Keratinocyte (primary cell): ENCODE data around the gene POU6F2. TPM values are rescaled to one million over a fixed set of nuclear protein-coding genes. Genes with fewer than 3 reads are reported as not detected.

Experiments
- DNase-seq: peaks from one replicate; pipeline ENCODE4 v3.0.0-alpha.2; 2011; ENCODE audit warnings: low read depth, missing footprints, low spot score
- FAIRE-seq: peaks from 2 replicates; lab custom pipeline; 2011; peaks lifted over from hg19 to GRCh38; lab: Jason Lieb, UNC
- H2AFZ ChIP-seq: 2 replicates; pipeline ENCODE4 v1.6.0; 2012; ENCODE audit warnings: low read length, control low read depth, inconsistent platforms; ENCODE audit not compliant: control insufficient read depth
- H3K27ac ChIP-seq: 2 replicates; pipeline ENCODE4 v1.5.1; 2011; ENCODE audit warnings: low read length; ENCODE audit not compliant: control insufficient read depth, insufficient read depth
- H3K27me3 ChIP-seq: 3 replicates; pipeline ENCODE4 v1.6.0; 2011; ENCODE audit warnings: low read length; ENCODE audit not compliant: control insufficient read depth, insufficient read depth; ENCODE audit errors: extremely low read depth
- H3K36me3 ChIP-seq, 2 experiments: 2 replicates in 1 of 2; 3 replicates in 1 of 2; pipeline ENCODE4 v1.5.1; 2011; ENCODE audit warnings: low read length in 2 of 2, mild to moderate bottlenecking in 1 of 2; ENCODE audit not compliant: control insufficient read depth in 2 of 2, insufficient read depth in 2 of 2; ENCODE audit errors: extremely low read depth in 1 of 2
- H3K4me1 ChIP-seq: 3 replicates; pipeline ENCODE4 v1.5.1; 2011; ENCODE audit warnings: low read length; ENCODE audit not compliant: control insufficient read depth, insufficient read depth; ENCODE audit errors: extremely low read depth
- H3K4me2 ChIP-seq: 3 replicates; pipeline ENCODE4 v1.6.0; 2011; ENCODE audit warnings: low read depth, low read length; ENCODE audit not compliant: control insufficient read depth, insufficient read depth; ENCODE audit errors: extremely low read depth
- H3K4me3 ChIP-seq, 3 experiments: fragments of 200-600 bp in 1 of 3; sonication (generic) in 1 of 3; 2 replicates in 2 of 3; 3 replicates in 1 of 3; pipeline ENCODE4 v1.5.1; 2011 to 2016; ENCODE audit warnings: low read length in 3 of 3, mild to moderate bottlenecking in 3 of 3, control low read depth in 2 of 3, inconsistent platforms in 1 of 3, low read depth in 1 of 3, mixed read lengths in 1 of 3, mixed run types in 1 of 3, moderate library complexity in 1 of 3; ENCODE audit not compliant: control insufficient read depth in 2 of 3, insufficient read depth in 2 of 3; ENCODE audit errors: extremely low read depth in 1 of 3
- H3K79me2 ChIP-seq: 2 replicates; pipeline ENCODE4 v1.6.0; 2012; ENCODE audit warnings: low read length; ENCODE audit not compliant: control insufficient read depth, insufficient read depth
- H3K9ac ChIP-seq: 3 replicates; pipeline ENCODE4 v1.6.0; 2011; ENCODE audit warnings: low read length; ENCODE audit not compliant: control insufficient read depth, insufficient read depth; ENCODE audit errors: extremely low read depth
- H3K9me1 ChIP-seq: 3 replicates; pipeline ENCODE4 v1.6.0; 2011; ENCODE audit warnings: low read length; ENCODE audit not compliant: control insufficient read depth, insufficient read depth; ENCODE audit errors: extremely low read depth
- H3K9me3 ChIP-seq: 2 replicates; pipeline ENCODE4 v1.5.1; 2012; ENCODE audit warnings: low read depth, low read length; ENCODE audit not compliant: control insufficient read depth
- H4K20me1 ChIP-seq: 3 replicates; pipeline ENCODE4 v1.6.0; 2011; ENCODE audit warnings: low read length; ENCODE audit not compliant: control insufficient read depth, insufficient read depth; ENCODE audit errors: extremely low read depth
- EZH2 ChIP-seq: IDR thresholded peaks from one replicate; pipeline ENCODE4 v1.6.1; 2012; ENCODE audit warnings: inconsistent platforms, mild to moderate bottlenecking, low read length, moderate library complexity
- dilution Hi-C: fragments of 300-500 bp; cut with MboI; formaldehyde crosslinking; loops from one replicate; pipeline ENCODE4 v1.7.0; 2020; ENCODE audit warnings: low sequenced_read_pairs; ENCODE audit not compliant: extremely low pct_ligation_motif_present
- polyA plus RNA-seq, 5 experiments: library from polyadenylated mRNA; depleted of rRNA in 3 of 5; stranded (reverse) in 3 of 5; stranded (forward) in 1 of 5; unstranded in 1 of 5; fragments of >200 nt; gene quantifications; 1 replicate in 1 of 5; 2 replicates in 3 of 5; 3 replicates in 1 of 5; pipeline versions ENCODE4 v1.2.1 to v1.2.3, GENCODE V29; 2011 to 2012; ENCODE audit warnings: missing spikeins in 2 of 5, low read depth in 1 of 5, low replicate concordance in 1 of 5
- TF ChIP-seq, protein P1 (sequence below), 3 experiments: IDR thresholded peaks in 1 of 3; conservative IDR thresholded peaks in 1 of 3; optimal IDR thresholded peaks in 1 of 3; 2 replicates in 2 of 3; 3 replicates in 1 of 3; pipeline versions ENCODE3 to v1.5.1; 2011; ENCODE audit warnings: low read length in 3 of 3, mild to moderate bottlenecking in 3 of 3, moderate library complexity in 2 of 3, control low read depth in 1 of 3, inconsistent platforms in 1 of 3; ENCODE audit not compliant: insufficient read depth in 2 of 3; ENCODE audit errors: extremely low read depth in 1 of 3

The POU6F2 gene
- polyA plus RNA-seq, 1 donor (not counting 4 experiments of a cell fraction or from before 2014, with no cell fraction given) = not detected

DNA sequence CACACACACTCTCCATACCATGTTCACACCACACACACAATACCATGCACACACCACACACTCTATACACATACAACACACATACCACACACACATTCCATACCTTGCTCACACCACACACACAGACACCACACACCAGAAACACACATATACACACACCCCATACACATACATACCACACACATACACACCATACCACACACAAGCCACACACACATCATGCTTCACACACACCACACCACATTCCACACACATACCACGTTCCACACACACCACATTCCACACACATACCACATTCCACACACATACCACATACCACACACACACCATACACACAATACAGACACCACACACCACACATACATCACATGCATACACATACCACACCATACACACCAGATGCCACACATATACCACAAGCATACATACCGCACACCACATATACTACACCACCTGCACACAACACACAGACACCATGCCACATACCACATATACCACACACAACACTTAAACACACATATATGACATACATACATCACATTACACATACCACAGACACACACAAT lies 282.7 kb downstream of the POU6F2 start:
- TF ChIP-seq, protein P1, sequence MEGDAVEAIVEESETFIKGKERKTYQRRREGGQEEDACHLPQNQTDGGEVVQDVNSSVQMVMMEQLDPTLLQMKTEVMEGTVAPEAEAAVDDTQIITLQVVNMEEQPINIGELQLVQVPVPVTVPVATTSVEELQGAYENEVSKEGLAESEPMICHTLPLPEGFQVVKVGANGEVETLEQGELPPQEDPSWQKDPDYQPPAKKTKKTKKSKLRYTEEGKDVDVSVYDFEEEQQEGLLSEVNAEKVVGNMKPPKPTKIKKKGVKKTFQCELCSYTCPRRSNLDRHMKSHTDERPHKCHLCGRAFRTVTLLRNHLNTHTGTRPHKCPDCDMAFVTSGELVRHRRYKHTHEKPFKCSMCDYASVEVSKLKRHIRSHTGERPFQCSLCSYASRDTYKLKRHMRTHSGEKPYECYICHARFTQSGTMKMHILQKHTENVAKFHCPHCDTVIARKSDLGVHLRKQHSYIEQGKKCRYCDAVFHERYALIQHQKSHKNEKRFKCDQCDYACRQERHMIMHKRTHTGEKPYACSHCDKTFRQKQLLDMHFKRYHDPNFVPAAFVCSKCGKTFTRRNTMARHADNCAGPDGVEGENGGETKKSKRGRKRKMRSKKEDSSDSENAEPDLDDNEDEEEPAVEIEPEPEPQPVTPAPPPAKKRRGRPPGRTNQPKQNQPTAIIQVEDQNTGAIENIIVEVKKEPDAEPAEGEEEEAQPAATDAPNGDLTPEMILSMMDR (optimal IDR thresholded peaks at IDR 0.05 in 1 of 3, IDR thresholded peaks at IDR 0.05 in 1 of 3, conservative IDR thresholded peaks at IDR 0.05 in 1 of 3; ENCODE audit: extremely low read depth in 1 of 3, insufficient read depth in 2 of 3, low read length in 3 of 3) = no peak
- TF ChIP-seq EZH2 = no peak
- Histone ChIP-seq H3K9me3 (no peaks in the 10 kb centered on the region), H3K4me1 (no peaks in the 10 kb centered on the region), H3K4me3 (no peak overlapping the region), H3K4me2 (no peak overlapping the region), H4K20me1 (no peaks in the 10 kb centered on the region), H3K9me1 (no peaks in the 10 kb centered on the region), H3K9ac (no peak overlapping the region), H3K79me2 (no peaks in the 10 kb centered on the region), H3K27me3 (no peaks in the 10 kb centered on the region), H3K27ac (no peak overlapping the region), H2AFZ (no peak overlapping the region), H3K36me3 (no peaks in the 10 kb centered on the region)
- DNase-seq = no peak
- dilution Hi-C loops = no loop called here
- no peak for FAIRE-seq

DNA sequence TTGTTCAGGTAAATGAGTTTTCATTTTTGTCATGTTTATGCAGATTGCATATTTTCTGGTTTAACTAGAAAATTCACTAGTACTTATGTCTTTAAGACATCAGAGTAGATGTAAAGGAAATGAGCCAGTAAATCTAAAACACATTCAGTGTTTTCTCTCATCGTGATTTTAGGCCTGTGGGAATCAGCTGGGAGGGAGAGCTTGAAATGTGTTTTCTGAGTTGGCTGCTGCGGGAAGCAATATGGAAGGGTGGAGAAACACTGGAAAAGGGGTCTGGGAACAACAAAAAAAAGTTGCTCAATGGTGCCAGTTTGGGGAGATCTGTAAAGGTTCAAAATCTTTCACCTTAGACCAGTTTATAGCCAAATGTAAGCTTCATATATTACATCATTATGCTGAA lies 284.1 kb downstream of the POU6F2 start:
- Histone ChIP-seq H3K79me2 (no peaks in the 10 kb centered on the region), H3K4me3 (no peak overlapping the region), H3K27me3 (no peaks in the 10 kb centered on the region), H3K9ac (no peak overlapping the region), H2AFZ (no peak overlapping the region), H3K4me2 (no peak overlapping the region), H3K36me3 (no peaks in the 10 kb centered on the region), H3K27ac (no peak overlapping the region), H4K20me1 (no peaks in the 10 kb centered on the region), H3K4me1 (no peaks in the 10 kb centered on the region), H3K9me1 (no peaks in the 10 kb centered on the region), H3K9me3 (no peaks in the 10 kb centered on the region)
- TF ChIP-seq, protein P1 (optimal IDR thresholded peaks at IDR 0.05 in 1 of 3, IDR thresholded peaks at IDR 0.05 in 1 of 3, conservative IDR thresholded peaks at IDR 0.05 in 1 of 3; ENCODE audit: extremely low read depth in 1 of 3, insufficient read depth in 2 of 3, low read length in 3 of 3) = no peak
- TF ChIP-seq EZH2 = no peak
- DNase-seq (no peak), FAIRE-seq (no peak)
- dilution Hi-C loops = no loop called here
